Stimulated activated naive CD8-positive, alpha-beta T cell treated with anti-CD3 and anti-CD28 coated beads, Interleukin-15, Interleukin-2, amounts not matched to agents 100 ng/mL and 50 ng/mL, for 24 hours (primary cell): ENCODE results near the gene IFRD1.
"Not testable (repeated sequence)": the region's sequence is repeated elsewhere in the genome, so short reads cannot be mapped to it uniquely, and the experiment has no call there.

Experiments
- H3K27ac Mint-ChIP-seq: one replicate; pipeline ENCODE4 v1.8.0; 2021; ENCODE audit warnings: mild to moderate bottlenecking, mixed read lengths
- H3K27me3 Mint-ChIP-seq: one replicate; pipeline ENCODE4 v1.8.0; 2021; ENCODE audit warnings: mixed read lengths
- H3K36me3 Mint-ChIP-seq: one replicate; pipeline ENCODE4 v1.8.0; 2021; ENCODE audit warnings: low read depth, mixed read lengths
- H3K4me1 Mint-ChIP-seq: one replicate; pipeline ENCODE4 v1.8.0; 2021; ENCODE audit warnings: low read depth, mixed read lengths
- H3K4me3 Mint-ChIP-seq: one replicate; pipeline ENCODE4 v1.8.0; 2021; ENCODE audit warnings: mild to moderate bottlenecking, mixed read lengths
- H3K9me3 Mint-ChIP-seq: one replicate; pipeline ENCODE4 v1.8.0; 2021; ENCODE audit warnings: mixed read lengths

Gene IFRD1

DNA sequence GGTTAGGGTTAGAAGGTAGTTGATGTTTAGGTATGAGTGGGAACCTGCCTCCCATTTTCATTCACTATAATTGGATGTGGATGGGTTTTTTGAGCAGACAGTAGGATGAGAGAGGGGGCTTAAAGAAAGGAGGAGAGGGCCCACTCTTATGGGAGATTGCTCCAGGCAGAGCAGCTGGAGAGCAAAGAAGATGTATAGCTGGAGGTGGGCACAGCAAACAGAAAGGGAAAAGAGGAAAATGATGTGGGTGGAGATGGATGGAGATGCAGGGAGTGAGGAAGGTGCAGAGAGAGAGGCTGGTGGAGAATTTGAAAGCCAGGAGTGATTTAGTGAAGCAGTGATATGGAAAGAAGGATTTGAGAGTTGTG, 60.5 kb downstream of the IFRD1 start:
- peaks cover 10% of the 10 kb centered on the region for H3K27me3 Mint-ChIP-seq
- no peaks in the 10 kb centered on the region for H3K36me3 Mint-ChIP-seq
- no peak overlapping the region for H3K27ac Mint-ChIP-seq
- peaks cover 16% of the 10 kb centered on the region for H3K4me1 Mint-ChIP-seq
- H3K4me3 Mint-ChIP-seq: no peak overlapping the region
- no peaks in the 10 kb centered on the region for H3K9me3 Mint-ChIP-seq

DNA sequence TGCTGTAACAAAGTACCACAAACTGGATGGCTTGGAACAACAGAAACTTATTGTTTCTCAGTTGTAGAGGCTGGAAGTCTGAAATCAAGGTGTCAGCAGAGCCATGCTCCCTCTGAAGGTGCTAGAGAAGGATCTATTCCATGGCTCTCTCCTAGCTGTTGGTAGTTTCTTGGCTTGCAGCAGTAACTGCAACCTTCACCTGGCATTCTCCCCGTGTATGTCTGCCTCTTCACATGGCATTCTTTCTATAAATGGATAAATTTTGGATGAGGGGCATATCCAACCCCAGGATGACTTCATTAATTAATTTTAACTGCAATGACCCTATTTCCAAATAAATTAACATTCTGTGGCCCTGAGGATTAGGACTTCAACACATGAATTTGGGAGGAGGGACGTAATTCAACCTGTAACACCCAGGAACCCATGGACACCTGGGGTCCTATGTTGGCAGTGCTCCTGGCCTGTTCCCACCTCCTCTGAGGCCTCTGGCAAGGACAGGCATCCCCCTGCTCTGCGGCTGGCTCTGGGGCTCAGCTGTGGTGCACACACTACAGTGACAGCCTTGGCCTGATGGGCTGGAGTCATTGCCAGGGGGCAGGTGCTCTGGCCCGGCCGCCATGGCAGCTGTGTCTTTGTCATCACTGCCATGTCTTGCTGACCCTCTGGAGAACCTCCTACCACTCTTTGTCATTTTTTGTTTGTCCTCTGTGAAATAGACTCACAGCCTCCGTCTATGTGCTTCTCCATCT, 61.4 kb downstream of the IFRD1 start:
- no peaks in the 10 kb centered on the region for H3K36me3 Mint-ChIP-seq
- H3K27ac Mint-ChIP-seq: no peak overlapping the region
- H3K9me3 Mint-ChIP-seq: no peaks in the 10 kb centered on the region
- peaks cover 13% of the 10 kb centered on the region for H3K27me3 Mint-ChIP-seq
- no peak overlapping the region for H3K4me3 Mint-ChIP-seq
- peaks cover 16% of the 10 kb centered on the region for H3K4me1 Mint-ChIP-seq

DNA sequence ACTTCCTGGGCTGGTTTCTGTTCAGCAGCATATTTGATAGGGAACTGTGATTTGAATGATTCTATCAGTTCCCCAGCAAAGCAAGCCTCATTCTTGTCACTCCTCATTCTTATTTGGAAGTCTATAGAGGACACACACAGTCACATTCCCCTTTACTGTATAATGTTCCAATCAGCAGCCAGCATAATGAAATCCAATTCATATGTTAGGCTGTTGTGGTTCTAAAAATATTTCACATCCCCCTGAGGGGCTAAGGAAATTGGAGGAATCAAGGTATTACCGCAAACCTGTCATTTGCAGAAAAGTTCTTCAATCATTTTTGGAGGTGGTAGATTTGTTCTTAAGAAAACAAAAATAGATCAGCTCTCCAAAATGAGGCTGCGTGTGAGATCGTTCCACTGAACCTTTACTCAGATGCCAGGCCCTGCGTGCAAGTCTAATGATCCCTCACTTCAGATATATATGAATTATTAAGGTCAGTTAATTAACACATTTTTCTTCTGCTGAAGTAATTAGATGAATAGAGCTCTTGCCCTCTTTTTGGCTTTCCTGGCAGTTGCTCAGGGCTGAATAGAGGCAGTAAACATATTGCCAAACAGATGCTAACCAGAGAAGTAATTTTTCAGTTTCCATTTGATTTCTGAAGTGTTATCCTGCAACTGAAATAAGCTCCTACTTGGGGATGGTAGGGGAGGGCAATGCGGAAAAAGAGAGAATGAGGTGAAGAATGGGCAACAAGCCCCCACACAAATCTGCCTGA, 62.4 kb downstream of the IFRD1 start:
- H3K27ac Mint-ChIP-seq: no peak overlapping the region
- H3K36me3 Mint-ChIP-seq: no peaks in the 10 kb centered on the region
- no peak overlapping the region for H3K4me3 Mint-ChIP-seq
- peaks cover 20% of the 10 kb centered on the region for H3K27me3 Mint-ChIP-seq
- H3K4me1 Mint-ChIP-seq: peaks cover 16% of the 10 kb centered on the region
- no peaks in the 10 kb centered on the region for H3K9me3 Mint-ChIP-seq

DNA sequence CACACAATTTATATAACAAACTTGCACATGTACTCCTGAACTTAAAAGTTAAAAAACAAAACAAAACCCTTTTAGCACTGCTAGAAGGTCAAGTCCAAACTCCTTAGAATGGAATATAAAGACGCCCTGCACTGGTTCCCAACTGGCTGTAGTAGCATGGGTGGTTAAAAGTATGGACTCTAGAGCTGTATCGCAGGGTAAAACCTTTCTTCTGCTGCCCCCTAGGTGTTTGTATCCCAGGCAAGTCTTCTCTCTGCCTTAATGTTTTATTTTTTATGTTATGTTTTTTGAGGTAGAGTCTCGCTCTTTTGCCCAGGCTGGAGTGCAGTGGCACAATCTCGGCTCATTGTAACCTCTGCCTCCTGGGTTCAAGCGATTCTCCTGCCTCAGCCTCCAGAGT, 65.7 kb downstream of the IFRD1 start:
- Mint-ChIP-seq H3K27me3 (peaks cover 34% of the 10 kb centered on the region), H3K36me3 (no peaks in the 10 kb centered on the region), H3K9me3 (no peaks in the 10 kb centered on the region), H3K27ac (no peak overlapping the region), H3K4me1 (peaks cover 2% of the 10 kb centered on the region), H3K4me3 (no peak overlapping the region)

DNA sequence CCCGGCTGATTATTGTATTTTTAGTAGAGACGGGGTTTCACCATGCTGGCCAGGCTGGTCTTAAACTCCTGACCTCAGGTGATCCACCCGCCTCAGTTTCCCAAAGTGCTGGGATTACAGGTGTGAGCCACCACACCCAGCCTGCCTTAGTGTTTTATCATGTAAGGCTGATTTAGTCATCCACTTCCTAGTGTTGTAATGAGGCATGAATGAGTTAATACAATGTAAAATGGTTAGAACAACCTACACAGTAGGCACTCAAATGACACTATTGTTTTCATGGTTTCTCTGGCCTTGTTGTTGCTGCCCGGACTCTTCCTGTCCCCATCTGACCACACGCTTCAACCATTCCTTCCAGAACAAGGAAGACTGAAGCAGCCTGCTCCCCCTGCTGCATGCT, 66.2 kb downstream of the IFRD1 start:
- H3K27ac Mint-ChIP-seq, H3K4me3 Mint-ChIP-seq, H3K9me3 Mint-ChIP-seq, H3K36me3 Mint-ChIP-seq, H3K4me1 Mint-ChIP-seq: not testable (repeated sequence)
- H3K27me3 Mint-ChIP-seq: peaks cover 36% of the 10 kb centered on the region

DNA sequence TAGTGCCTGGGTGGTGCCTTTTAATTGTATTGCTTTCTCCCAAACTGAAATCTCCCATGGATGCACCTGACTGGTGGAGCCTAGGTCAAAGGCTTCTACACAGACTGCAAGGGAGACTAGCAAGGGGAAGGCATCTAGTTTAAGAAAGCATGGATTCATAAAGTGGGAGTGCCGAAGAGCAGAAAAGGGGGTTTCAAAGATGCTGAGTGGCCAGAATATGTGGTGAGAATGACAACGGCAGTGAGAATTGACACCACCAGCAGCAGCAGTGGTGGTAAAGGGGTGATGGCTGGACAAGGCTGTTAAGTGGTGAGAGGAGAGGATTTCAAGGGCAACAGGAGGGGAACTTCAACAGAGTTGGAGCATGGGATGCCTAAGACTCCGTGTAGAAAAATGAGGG, 67.2 kb downstream of the IFRD1 start:
- peaks cover 37% of the 10 kb centered on the region for H3K27me3 Mint-ChIP-seq
- no peaks in the 10 kb centered on the region for H3K9me3 Mint-ChIP-seq
- no peaks in the 10 kb centered on the region for H3K36me3 Mint-ChIP-seq
- H3K27ac Mint-ChIP-seq: no peak overlapping the region
- no peaks in the 10 kb centered on the region for H3K4me1 Mint-ChIP-seq
- no peak overlapping the region for H3K4me3 Mint-ChIP-seq

DNA sequence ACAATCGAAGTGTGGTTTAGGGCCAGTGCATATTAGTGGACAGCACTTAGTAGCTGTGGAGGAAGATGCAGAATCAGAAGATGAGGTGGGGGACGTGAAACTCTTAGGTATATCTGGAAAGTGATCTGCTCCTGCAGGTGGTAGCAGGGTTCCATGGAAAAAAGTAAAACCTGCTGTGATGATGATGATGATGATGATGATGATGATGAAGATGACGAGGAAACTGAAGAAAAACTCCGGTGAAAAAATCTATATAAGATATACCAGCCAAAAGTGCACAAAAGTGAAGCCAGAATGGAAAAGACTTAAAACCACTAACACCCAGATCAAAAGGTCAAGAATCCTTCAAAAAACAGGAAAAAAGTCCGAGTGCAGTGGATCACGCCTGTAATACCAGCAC, 70.5 kb downstream of the IFRD1 start:
- no peaks in the 10 kb centered on the region for H3K9me3 Mint-ChIP-seq
- H3K4me3 Mint-ChIP-seq: no peak overlapping the region
- H3K27ac Mint-ChIP-seq: no peak overlapping the region
- no peaks in the 10 kb centered on the region for H3K4me1 Mint-ChIP-seq
- peaks cover 35% of the 10 kb centered on the region for H3K27me3 Mint-ChIP-seq
- H3K36me3 Mint-ChIP-seq: no peaks in the 10 kb centered on the region

DNA sequence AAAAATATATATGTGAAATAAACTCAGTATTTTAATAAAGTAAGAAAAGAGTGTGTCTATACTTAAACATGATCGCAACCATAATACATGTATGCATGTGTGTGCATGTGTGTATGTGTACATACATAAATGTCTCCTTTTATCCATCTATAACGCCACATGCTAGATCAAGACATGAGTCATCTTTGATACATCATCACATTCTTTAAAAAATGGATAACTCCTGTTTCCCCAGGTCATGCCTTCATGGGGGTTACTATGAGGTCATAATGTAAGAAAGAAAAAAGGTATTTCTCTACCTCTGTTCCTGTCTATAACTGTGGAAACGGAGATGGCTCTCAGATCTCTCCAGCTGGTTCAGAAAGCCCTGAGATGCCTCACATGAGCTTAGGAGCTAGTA, 71.7 kb downstream of the IFRD1 start:
- no peaks in the 10 kb centered on the region for H3K4me1 Mint-ChIP-seq

DNA sequence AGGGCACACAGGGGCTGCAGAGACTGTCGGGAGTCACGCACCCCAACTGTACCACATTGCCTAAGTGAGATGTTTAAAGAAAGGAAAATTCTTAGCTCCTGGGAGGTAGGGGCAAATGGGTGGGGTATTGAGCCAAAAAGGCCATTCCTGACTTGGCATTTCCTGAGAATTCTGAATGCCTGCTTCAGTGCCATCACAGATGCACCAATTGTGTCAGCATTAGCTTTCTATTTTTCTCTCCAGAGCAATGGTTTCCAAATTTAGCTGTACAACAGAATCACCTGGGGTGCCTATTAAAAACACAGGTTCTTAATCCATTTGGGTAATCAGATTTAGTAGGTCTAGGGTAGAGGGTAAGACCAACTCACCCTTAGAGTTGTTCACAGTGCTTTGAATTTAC, 73.6 kb downstream of the IFRD1 start:
- Mint-ChIP-seq H3K4me1 (no peaks in the 10 kb centered on the region), H3K9me3 (no peaks in the 10 kb centered on the region), H3K27me3 (peaks cover 33% of the 10 kb centered on the region), H3K4me3 (no peak overlapping the region), H3K27ac (no peak overlapping the region), H3K36me3 (no peaks in the 10 kb centered on the region)

More for the DNA sequence above, 71.7 kb downstream of the IFRD1 start:
- Mint-ChIP-seq H3K9me3 (no peaks in the 10 kb centered on the region), H3K27ac (no peak overlapping the region), H3K27me3 (peaks cover 35% of the 10 kb centered on the region), H3K4me3 (no peak overlapping the region), H3K36me3 (no peaks in the 10 kb centered on the region)
